ES-I3 (cell line): ENCODE measurements around the gene MCEMP1.

Experiments
- H3K36me3 ChIP-seq: 2 replicates; pipeline ENCODE4 v1.6.1; 2013; ENCODE audit warnings: mild to moderate bottlenecking, low read length, control low read depth, moderate library complexity; ENCODE audit not compliant: insufficient read depth
- H3K4me1 ChIP-seq: 2 replicates; pipeline ENCODE4 v1.6.1; 2013; ENCODE audit warnings: mild to moderate bottlenecking, control low read depth, low read length; ENCODE audit not compliant: insufficient read depth
- H3K9ac ChIP-seq: 2 replicates; pipeline ENCODE4 v1.6.1; 2013; ENCODE audit warnings: low read depth, mild to moderate bottlenecking, low read length, moderate library complexity
- H3K9me3 ChIP-seq: 2 replicates; pipeline ENCODE4 v1.6.1; 2013; ENCODE audit warnings: mild to moderate bottlenecking, low read length, moderate library complexity; ENCODE audit not compliant: control insufficient read depth, insufficient read depth

MCEMP1 gene

DNA sequence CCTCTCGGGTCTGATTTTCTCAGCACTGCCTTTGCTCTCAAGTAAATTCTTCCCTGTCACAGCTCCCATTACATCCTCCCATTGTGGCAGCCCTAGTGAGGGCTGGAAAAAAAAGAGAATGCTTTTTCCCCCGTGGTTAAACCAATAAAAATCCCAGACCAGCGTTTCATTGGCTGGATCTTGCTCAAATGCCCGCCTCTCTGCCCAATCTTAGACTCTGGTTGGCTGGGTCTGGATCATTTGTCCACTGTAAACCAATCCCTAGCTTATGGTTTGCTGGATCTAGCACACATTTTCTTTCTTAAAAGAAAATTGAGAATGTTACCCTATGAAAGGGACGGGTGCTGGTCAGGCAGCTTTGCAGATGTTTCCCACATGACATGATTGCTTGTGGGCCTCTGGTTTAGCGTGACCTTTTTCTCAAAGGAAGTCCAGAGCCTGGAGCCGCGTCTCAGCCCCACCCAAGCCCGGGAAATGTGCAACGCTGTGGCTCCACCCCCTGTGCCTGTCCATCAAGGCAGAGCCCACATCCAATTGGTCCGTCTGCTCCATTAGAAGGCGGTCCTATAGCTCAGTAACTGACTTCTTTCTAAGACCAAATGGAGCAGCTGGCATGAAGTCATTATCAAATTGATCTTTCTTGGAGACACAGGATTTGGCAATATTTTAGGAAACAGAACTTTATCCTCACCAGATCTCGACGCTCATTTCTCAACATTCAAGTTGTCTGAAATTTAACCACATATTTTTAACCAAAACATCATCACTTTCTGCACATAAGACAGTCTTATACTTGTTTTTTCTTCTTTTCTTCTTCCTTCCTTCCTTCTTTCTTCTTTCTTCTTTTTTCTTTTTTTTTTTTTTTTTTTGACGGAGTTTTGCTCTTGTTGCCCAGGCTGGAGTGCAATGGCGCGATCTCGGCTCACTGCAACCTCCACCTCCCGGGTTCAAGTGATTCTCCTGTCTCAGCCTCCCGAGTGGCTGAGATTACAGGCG lies 2.6 kb upstream of the MCEMP1 start:
- Histone ChIP-seq H3K9ac (peak overlapping the region; percentile 19; the same call in 1 of the 2 replicates), H3K36me3 (no peaks in the 10 kb centered on the region), H3K4me1 (peaks cover 6% of the 10 kb centered on the region; the same call in 1 of the 2 replicates)

DNA sequence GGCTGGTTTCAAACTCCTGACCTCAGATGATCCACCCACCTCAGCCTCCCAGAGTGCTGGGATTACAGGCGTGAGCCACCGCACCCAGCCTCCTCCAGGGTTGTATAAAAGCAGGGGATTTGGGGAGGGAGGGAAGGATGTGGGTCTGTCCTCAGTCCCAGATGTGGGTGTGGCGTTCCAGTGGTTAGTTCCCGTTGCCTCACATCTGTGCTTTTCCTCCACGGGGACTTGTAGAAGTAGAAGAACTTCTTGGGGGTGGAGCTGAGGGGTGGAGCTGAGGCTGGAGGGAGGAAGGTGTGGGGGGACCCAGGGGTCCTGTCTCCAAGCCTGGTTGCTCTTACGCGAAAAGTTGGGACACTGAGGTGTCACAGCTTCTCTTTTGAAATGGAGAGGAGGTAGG lies 514 bp upstream of the MCEMP1 start:
- Histone ChIP-seq H3K36me3 (no peaks in the 10 kb centered on the region), H3K4me1 (peaks cover 6% of the 10 kb centered on the region; the same call in 1 of the 2 replicates), H3K9me3 (no peaks in the 10 kb centered on the region), H3K9ac (no peak overlapping the region)

More for the DNA sequence above, 2.6 kb upstream of the MCEMP1 start:
- no peaks in the 10 kb centered on the region for H3K9me3 ChIP-seq

DNA sequence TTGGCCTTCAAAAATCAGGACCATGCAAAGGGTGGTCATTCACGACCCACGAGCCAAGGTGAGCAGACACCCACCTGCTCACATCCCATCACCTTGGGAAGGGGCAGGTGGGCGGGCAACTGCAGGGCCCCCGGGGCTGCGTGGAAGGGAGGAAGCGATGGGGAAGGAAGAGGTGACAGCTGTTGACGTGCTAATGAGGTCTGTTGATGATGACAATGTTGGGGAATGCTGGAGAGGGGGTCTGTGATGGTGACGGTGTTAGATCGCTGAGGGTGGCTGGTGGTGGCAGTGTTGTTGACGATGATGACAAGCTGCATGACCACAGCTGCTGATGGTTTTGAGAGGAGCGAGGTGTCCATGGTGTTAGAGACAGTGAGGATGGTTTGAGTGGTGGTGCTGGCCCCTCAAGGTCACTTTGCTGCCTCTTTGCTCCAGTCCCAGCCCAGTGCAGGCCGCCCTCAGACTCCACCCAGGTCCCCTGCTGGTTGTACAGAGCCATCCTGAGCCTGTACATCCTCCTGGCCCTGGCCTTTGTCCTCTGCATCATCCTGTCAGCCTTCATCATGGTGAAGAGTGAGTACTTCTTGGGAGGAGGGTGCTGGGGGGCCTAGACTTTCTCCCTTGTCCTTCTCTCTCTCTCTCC lies 900 bp downstream of the MCEMP1 start:
- H3K36me3 ChIP-seq: no peaks in the 10 kb centered on the region; the same call in 1 of the 2 replicates
- H3K9me3 ChIP-seq: no peaks in the 10 kb centered on the region
- H3K4me1 ChIP-seq: peaks cover 6% of the 10 kb centered on the region; the same call in 1 of the 2 replicates
- H3K9ac ChIP-seq: no peak overlapping the region

DNA sequence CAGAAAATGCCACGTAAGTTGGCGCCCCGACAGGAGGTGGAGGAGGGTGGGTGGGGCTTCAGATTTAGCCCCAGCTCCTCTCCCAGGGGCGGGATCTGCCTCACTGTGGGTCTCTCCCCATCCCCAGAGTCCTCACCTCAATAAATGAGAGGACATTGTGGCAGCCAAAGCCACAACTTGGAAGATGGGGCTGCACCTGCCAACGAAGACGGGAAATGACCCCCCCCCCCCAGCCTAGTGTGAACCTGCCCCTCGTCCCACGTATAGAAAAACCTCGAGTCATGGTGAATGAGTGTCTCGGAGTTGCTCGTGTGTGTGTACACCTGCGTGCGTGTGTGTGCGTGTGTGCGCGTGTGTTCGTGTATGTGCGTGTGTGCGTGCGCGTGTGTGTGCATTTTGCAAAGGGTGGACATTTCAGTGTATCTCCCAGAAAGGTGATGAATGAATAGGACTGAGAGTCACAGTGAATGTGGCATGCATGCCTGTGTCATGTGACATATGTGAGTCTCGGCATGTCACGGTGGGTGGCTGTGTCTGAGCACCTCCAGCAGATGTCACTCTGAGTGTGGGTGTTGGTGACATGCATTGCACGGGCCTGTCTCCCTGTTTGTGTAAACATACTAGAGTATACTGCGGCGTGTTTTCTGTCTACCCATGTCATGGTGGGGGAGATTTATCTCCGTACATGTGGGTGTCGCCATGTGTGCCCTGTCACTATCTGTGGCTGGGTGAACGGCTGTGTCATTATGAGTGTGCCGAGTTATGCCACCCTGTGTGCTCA lies 2.3 kb downstream of the MCEMP1 start:
- H3K4me1 ChIP-seq: peaks cover 6% of the 10 kb centered on the region; the same call in 1 of the 2 replicates
- H3K9ac ChIP-seq: no peak overlapping the region
- H3K9me3 ChIP-seq: no peaks in the 10 kb centered on the region
- no peaks in the 10 kb centered on the region; the same call in 1 of the 2 replicates for H3K36me3 ChIP-seq

- peak overlapping the region; percentile 80; the same call in 1 of the 2 replicates for H3K9ac ChIP-seq
- no peaks in the 10 kb centered on the region; the same call in 1 of the 2 replicates for H3K36me3 ChIP-seq
- H3K4me1 ChIP-seq: peaks cover 6% of the 10 kb centered on the region; the same call in 1 of the 2 replicates
- no peaks in the 10 kb centered on the region for H3K9me3 ChIP-seq
Measured at GRCh38 chr19:7679771-7680605, 3.1 kb downstream of the MCEMP1 start.

DNA sequence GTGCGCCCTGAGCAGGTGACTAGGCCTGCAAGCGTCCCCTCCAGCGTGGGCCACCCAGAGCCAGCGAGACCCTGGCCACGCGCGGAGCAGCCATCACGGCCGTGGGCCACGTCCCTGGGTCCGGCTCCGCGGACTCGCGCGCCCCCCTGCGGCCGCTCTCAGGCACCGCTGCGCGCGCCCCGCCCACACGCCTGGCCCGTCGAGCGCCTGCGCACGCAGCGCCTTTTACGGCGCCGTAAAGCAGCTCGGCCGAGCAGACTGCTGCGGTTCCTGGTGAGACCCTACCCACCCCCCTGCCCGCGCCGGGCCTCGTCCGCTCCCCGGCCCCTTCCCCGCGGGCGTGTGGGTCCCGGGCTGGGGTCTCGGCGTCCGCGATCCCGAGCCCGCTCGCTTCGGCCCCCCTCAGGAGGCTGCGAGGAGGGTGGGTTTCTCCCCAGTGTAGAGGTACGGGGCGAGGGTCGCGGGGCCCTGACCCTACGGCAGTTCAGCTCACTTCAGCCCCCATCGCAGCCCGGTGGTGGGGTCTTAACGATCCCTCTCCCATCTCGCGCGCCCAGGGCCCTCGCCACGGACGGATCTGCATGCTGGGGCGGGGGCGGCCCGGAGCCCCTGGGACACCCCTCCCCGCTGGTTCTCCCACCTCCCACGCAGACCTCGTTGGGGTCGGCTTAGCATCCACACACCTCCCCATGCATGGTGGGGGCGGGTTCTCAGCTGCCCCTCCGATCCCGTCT lies 3.9 kb downstream of the MCEMP1 start, which contains the start of gene TRAPPC5:
Gene TRAPPC5 (plus strand): TSS at position 228 of the 734 bp plus-strand sequence. CDS start 1,421 bp downstream, outside the sequence.
- Histone ChIP-seq H3K4me1 (peaks cover 6% of the 10 kb centered on the region; the same call in 1 of the 2 replicates), H3K36me3 (no peaks in the 10 kb centered on the region; the same call in 1 of the 2 replicates), H3K9me3 (no peaks in the 10 kb centered on the region), H3K9ac (peak within 1 kb of the TSS; percentile 80)

DNA sequence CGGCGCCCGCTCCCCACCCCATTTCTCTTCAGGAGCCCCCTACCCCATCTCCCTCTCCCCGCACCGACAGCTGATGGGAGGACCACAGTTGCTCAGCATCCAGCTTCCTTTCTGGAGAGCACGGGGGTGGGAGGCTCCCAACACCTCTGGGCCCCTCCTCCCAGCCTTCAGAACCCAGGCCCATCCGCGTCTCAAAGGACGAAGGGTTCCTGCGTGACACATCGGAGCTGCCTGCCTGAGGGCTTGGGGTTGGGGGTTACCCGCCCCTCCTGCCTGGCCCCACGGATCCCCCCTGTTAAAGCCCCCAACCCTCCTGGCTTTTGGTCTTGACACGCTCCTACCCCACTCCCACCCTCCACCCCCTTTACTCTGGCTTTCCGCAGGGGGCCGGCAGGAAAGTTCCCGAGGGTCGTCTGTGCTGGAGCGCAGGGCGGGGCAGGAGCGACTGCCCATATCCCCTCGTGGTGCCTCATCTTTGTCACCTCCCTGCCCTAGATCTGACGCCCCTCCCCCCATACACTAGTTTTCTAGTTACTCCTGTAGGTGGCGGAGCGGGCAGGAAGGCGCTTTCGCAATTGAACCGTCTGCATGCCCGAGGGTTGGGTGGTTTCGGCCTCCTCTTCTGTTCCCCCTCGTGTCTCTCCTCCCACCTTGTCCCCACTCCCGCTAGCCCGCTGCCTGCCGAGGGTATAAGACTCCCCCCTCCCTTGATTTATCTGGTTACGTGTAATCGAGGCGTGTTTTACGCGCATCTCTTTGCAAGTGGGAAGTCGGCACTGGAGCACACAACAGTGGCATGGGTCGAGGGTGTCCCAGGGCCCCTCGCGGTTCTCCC lies 4.7 kb downstream of the MCEMP1 start:
- H3K4me1 ChIP-seq: peaks cover 6% of the 10 kb centered on the region; the same call in 1 of the 2 replicates
- no peaks in the 10 kb centered on the region for H3K9me3 ChIP-seq
- H3K36me3 ChIP-seq: no peaks in the 10 kb centered on the region; the same call in 1 of the 2 replicates
- H3K9ac ChIP-seq: peak overlapping the region; percentile 80; the same call in 1 of the 2 replicates

- Histone ChIP-seq H3K4me1 (peaks cover 6% of the 10 kb centered on the region; the same call in 1 of the 2 replicates), H3K9me3 (no peaks in the 10 kb centered on the region), H3K9ac (no peak overlapping the region)
Measured at GRCh38 chr19:7682175-7682855, 5.4 kb downstream of the MCEMP1 start.

GRCh38 chr19:7685546-7686445 lies 8.9 kb downstream of the MCEMP1 start:
- Histone ChIP-seq H3K9ac (peak overlapping the region; percentile 20; the same call in 1 of the 2 replicates), H3K4me1 (no peaks in the 10 kb centered on the region), H3K36me3 (no peaks in the 10 kb centered on the region; the same call in 1 of the 2 replicates), H3K9me3 (no peaks in the 10 kb centered on the region)

More at GRCh38 chr19:7682175-7682855, 5.4 kb downstream of the MCEMP1 start:
- no peaks in the 10 kb centered on the region; the same call in 1 of the 2 replicates for H3K36me3 ChIP-seq

DNA sequence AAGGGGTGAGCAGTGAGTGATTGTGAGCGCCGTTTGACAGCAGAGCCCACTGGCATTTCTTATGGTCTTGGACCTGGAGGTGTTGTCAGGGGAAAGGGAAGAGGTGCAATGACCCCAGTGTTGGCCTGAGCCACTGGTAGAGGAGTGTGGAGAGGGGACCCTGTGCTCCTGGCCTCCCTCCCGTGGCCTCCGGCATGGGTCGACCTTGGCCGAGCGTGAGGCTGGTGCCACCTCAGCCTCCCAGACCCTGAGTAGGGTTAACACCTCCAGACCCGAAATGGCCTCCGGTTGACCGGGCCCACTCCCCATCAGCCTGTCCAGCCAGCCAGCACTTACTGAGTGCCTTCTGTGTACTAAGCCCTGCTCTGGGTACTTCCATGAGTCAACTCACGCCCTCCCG lies 10.3 kb downstream of the MCEMP1 start:
- Histone ChIP-seq H3K36me3 (no peaks in the 10 kb centered on the region; the same call in 1 of the 2 replicates), H3K4me1 (no peaks in the 10 kb centered on the region), H3K9me3 (no peaks in the 10 kb centered on the region), H3K9ac (no peak overlapping the region)

DNA sequence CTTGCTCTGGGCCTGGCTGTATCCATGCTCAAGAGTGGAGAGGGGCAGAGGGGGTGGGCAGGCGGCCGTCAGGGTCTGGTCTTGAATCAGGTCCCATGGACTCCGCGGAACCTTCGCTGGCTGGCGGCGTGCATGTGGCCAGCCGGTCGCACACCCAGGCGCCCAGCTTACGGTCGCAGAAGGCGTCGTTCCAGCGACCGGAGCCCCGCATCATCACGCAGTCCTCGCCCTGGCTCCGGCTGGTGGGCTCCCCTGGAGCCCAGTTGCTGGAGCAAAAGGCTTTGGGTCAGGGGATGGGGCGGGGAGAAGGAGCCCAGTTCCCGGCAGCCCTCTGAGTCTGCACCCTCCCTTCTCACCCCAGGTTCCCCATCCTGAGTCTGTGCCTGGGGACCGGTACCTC lies 12.3 kb downstream of the MCEMP1 start:
- Histone ChIP-seq H3K9me3 (no peaks in the 10 kb centered on the region), H3K4me1 (no peaks in the 10 kb centered on the region), H3K9ac (no peak overlapping the region), H3K36me3 (no peaks in the 10 kb centered on the region)
